M059J (cell line): ENCODE measurements around the gene ACSM2B. TPM values are rescaled to one million over a fixed set of nuclear protein-coding genes. Genes with fewer than 3 reads are reported as not detected.
"Not testable (repeated sequence)": the region's sequence is repeated elsewhere in the genome, so short reads cannot be mapped to it uniquely, and the experiment has no call there.

ENCODE experiments used
- DNase-seq: peaks from one replicate; pipeline ENCODE4 v3.0.0-alpha.2; 2012; ENCODE audit warnings: low read depth
- total RNA-seq: library from RNA; depleted of rRNA; stranded (reverse); fragments of >200 nt; shearing (Covaris generic); gene quantifications from 2 replicates; pipeline ENCODE4 v1.2.3, GENCODE V29; 2014

The ACSM2B gene
- total RNA-seq, 1 experiment from 2014 or later, result not detected

- DNase-seq, result not testable (repeated sequence)
These were observed 18.9 kb upstream of the ACSM2B start for GRCh38 chr16:20595068-20595467.

DNA sequence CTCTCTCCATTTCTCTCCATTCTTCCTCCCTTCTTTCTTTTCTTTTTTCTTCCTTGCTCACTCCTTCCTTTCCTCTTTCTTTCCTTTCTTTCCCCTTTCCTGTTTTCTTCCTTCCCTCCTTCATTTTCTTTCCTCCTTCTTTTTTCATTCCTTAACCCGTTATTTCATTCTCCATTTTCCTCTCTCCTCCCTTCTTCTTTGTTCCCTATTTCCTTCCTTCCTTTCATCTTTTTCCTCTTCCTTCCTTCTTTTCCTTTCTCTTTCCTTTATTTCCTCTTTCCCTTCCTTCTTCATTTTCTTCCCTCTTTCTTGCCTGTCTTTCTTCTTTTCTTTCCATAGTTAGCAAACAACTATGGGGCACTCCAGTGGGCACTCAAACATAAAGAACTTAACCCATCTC is 16.6 kb upstream of the ACSM2B start:
- DNase-seq, result not testable (repeated sequence)

GRCh38 chr16:20589486-20589885 is 13.3 kb upstream of the ACSM2B start:
- DNase-seq, result not testable (repeated sequence)

GRCh38 chr16:20587645-20588074 is 11.5 kb upstream of the ACSM2B start:
- not testable (repeated sequence) for DNase-seq

DNA sequence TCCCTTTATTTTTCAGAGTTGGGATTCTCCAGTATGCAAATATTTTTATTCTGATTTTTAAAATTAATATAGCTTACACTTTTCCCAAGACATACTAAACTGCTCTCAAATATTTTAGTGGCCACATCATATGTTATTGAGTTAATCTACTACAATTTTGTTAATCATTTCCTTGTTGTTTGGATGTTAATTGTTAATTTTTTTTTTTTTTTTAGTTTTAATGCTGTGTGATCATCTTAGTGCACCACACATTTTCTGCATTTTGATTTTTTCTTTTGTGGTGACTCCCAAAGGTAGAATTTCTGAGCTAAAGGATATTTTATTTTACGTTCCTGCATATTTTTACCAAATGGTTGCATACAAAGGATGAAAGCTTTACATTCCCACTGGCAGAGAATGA is 10.5 kb upstream of the ACSM2B start:
- not testable (repeated sequence) for DNase-seq

GRCh38 chr16:20586112-20586511 is 9.9 kb upstream of the ACSM2B start:
- DNase-seq, result not testable (repeated sequence)

DNA sequence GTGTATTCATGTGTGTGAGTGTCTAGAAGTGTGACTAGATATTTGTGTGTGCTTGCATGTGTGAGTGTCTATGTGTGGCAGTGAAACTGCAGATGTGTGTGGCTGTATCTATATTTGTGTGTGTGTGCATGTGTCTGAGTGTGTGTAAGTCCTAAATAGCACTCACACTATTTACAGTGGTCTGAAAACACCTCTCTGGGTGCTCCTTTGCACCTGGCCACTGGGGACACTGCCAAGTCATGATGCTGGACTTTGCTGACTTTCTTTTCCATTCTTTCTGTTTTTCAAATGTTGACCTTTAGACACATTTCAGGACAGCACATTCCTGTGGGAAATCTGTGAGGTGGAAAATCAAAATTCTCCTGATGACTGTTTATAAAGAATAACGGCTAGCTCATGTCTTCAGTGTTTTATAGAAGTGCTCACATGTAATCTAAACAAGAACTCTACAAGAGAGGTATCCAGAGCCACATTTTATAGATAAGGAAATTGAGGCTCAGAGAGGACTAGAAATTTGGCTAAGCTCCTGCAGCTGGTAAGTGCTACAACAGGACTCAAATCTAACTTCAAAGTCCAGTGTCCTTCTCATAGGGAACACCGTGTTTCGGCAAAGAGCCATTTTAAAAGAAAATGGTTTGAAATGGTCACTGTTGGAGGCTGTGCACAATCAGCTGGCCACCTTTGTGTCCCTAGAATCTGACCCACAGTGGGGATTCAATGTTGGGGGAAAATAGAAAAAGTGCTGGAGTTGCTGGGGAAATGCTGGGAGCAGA is 4.5 kb upstream of the ACSM2B start:
- not testable (repeated sequence) for DNase-seq

GRCh38 chr16:20578091-20578490 is 1.9 kb upstream of the ACSM2B start:
- DNase-seq, result not testable (repeated sequence)

- not testable (repeated sequence) for DNase-seq
These were observed 7.0 kb downstream of the ACSM2B start for GRCh38 chr16:20569117-20569651.

GRCh38 chr16:20568404-20568803 is 7.8 kb downstream of the ACSM2B start:
- no peak for DNase-seq

- DNase-seq, result no peak
These were observed 9.3 kb downstream of the ACSM2B start for GRCh38 chr16:20566864-20567263.

- DNase-seq, result not testable (repeated sequence)
These were observed 10.8 kb downstream of the ACSM2B start for GRCh38 chr16:20565334-20565733.

GRCh38 chr16:20564218-20564617 is 11.9 kb downstream of the ACSM2B start:
- DNase-seq, result not testable (repeated sequence)

DNA sequence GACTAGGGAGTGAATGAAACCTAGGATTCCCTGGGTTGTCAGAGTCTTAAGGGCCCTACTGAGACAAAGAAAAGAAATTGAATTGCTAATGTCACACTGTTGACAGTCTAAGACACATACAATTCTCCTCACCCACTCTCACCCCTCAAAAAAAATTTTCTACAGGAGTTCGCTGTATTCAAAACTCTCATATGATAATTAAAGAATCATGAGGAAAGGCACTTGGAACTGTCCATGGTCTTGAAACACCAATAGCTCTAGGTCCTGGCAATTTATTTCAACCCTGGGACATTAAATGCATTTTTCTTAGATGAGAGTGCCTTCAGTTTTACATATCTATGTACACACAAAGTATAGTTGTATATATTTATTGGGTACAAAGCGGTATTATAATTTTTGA is 20.5 kb downstream of the ACSM2B start:
- not testable (repeated sequence) for DNase-seq

GRCh38 chr16:20554689-20555088 is 21.5 kb downstream of the ACSM2B start:
- DNase-seq, result not testable (repeated sequence)

- DNase-seq, result not testable (repeated sequence)
These were observed 22.7 kb downstream of the ACSM2B start for GRCh38 chr16:20553493-20553892.

DNA sequence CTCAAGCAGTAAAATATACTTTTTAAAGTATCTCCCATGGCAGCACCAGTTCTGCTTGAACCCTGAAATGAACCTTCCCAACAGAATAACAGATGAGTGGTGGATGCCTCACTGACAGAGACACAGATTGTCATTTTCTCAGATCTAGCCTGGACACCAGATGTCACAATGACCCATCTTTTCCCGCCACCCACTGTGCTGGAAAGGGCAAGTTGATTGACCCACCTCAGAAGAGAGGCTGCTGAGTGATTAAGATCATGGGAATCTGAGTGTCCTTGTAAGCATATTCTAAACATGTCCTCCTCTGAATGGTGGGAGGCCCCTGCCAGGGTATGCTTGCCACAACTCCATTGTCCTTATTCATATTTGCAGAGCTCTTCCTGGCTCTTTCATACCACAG is 29.2 kb downstream of the ACSM2B start:
- not testable (repeated sequence) for DNase-seq

DNA sequence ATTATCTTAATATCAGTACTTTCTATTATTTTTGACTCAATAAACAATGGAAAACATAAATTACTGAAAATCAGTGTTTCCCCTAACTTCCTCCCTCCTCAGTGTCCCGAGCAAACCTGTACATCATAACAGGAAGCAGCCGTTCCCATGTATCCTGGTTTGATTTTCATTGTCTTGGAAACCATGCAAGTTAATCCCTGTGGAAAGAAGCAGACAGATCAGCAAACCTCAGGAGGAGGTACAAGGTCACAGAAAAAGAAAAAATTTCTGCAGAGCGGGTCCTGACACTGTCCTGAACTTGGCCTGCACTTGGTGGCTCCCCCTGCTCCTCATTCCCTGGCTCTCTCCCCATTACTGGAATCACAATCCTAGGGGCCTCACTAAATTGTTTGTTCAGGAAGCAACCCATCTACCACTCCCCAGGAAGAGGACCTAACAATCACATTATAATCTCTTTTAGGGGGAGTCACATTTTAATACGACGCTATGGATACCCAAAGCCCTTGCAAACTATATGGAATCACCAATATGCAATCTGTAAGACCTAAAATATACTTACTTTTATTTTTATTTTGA is 29.8 kb downstream of the ACSM2B start:
- not testable (repeated sequence) for DNase-seq

DNA sequence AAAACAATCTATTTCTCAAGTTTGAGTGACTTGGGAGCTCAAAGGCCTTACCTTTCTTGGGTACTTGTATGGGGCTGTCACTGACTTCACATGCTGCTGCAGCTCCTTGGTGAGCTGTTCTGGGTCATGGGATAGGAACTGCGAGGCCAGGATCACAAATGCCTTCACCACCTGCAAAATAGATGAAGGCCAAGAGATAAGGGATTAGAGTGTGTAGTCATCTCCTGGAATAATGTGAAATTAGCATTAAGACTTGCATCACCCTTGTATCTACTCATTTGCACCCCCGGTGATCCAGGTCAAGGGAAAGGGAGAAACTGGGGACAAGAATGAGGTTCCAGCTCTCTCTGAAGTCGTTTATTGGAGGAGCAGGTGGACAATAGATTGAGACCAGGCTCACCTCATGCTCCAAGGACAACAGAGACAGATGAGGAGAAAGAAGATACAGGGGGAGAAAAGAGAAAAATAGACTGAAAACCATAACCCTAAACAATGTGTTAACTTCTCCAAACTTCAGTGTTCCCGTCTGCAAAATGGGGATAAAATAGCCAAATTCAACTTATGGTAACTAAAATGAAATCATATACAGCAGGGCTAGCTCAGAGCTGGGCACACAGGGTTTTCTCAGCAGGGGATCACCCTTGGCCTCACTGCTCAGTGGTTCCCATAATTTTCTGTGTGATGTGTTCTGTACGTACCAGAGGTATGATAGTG is 35.4 kb downstream of the ACSM2B start:
- not testable (repeated sequence) for DNase-seq

DNA sequence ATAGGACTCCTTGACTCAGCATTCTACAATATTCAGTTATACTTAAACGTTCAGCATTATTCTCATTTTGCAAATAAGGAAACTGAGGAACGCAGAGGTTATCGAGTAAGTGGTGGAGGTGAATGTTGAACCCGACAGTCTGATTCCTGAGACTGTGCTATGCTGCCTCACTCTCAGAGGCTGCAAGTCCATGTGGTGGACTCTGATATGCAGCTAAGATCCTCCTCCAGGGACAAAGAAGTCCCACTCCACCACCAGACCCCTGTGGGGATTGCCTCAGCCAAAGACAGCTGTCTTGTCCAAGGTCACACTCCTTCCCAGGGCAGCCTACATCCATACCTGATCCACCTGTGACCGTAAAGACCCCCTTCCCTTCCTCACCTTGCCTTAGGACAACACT is 37.5 kb downstream of the ACSM2B start:
- DNase-seq, result no peak

GRCh38 chr16:20538181-20538580 is 38.0 kb downstream of the ACSM2B start:
- no peak for DNase-seq

DNA sequence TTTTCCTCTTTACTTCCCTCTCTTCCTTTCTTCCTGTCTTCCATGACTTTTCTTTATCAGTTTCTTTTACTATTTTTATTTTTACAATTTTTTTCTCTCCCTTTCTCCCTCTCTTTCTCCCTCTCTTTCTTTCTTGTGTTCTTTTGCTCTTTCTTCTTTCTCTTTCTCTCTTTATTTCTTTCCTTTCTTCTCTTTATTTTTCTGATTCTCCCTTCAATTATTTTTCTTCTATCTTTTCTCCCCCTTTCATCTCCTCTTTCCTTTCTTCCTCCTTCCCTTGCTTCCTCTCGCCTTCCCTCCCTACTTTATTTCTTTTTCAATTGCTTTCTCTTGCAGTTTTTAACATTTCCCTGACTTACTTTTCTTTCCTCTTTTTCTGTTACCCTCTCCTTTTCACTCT is 39.5 kb downstream of the ACSM2B start:
- not testable (repeated sequence) for DNase-seq
